ENCODE data around the gene PDE6G.

DNA sequence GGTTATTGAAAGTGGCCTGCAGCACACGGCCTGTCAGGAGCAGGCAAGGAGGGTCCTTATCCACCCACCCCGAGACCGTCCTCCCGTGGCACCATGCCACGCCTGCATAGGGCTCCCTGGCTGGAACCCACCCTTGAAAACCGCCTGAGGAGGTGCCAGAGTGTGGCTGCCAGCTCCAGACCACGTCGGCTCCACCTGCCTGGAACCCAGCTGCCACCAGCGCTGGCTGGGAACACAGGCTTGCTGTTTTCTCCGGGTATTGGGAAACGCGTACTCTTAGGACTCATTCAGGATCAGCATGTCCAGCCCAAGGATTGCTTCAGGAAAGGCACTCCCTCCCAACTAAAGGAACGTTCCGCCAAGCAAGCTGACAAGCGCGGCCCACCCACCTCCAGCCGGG is 20.6 kb upstream of the PDE6G start:
- TF ChIP-seq, protein P1, sequence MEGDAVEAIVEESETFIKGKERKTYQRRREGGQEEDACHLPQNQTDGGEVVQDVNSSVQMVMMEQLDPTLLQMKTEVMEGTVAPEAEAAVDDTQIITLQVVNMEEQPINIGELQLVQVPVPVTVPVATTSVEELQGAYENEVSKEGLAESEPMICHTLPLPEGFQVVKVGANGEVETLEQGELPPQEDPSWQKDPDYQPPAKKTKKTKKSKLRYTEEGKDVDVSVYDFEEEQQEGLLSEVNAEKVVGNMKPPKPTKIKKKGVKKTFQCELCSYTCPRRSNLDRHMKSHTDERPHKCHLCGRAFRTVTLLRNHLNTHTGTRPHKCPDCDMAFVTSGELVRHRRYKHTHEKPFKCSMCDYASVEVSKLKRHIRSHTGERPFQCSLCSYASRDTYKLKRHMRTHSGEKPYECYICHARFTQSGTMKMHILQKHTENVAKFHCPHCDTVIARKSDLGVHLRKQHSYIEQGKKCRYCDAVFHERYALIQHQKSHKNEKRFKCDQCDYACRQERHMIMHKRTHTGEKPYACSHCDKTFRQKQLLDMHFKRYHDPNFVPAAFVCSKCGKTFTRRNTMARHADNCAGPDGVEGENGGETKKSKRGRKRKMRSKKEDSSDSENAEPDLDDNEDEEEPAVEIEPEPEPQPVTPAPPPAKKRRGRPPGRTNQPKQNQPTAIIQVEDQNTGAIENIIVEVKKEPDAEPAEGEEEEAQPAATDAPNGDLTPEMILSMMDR (IDR thresholded peaks at IDR 0.05) = no peak
- TF ChIP-seq EZH2phosphoT487 (IDR thresholded peaks at IDR 0.05) = no peak
